SU-DHL-6 (cell line): ENCODE results near the gene TRIM63.
A peak's percentile ranks its signal among the peaks of the same experiment; 100 is the strongest.

Source experiments
- H2AFZ ChIP-seq: fragments of 200-600 bp; sonication (generic); 2 replicates; pipeline ENCODE4 v1.6.1; 2014; ENCODE audit warnings: low read depth, mild to moderate bottlenecking, moderate library complexity, mixed read lengths, antibody characterized with exemption, low read length; ENCODE audit not compliant: severe bottlenecking
- H3F3A ChIP-seq: fragments of 200-600 bp; shearing (Covaris generic); 2 replicates; pipeline ENCODE4 v1.6.0; 2016; ENCODE audit warnings: antibody characterized with exemption, mild to moderate bottlenecking; ENCODE audit not compliant: insufficient read depth
- H3K27ac ChIP-seq: fragments of 200-600 bp; sonication (generic); 2 replicates; pipeline ENCODE4 v1.5.1; 2016; ENCODE audit warnings: low read depth, mild to moderate bottlenecking, low read length, moderate library complexity, mixed read lengths
- H3K27me3 ChIP-seq: fragments of 200-600 bp; sonication (generic), shearing (Covaris generic); 2 replicates; pipeline ENCODE4 v1.6.0; 2014; ENCODE audit warnings: mild to moderate bottlenecking, low read length
- H3K36me3 ChIP-seq: fragments of 200-600 bp; sonication (generic); 2 replicates; pipeline ENCODE4 v1.6.1; 2014; ENCODE audit warnings: mild to moderate bottlenecking, low read length, mixed read lengths
- H3K4me2 ChIP-seq: fragments of 300-600, 200-600 bp; shearing (Covaris generic), sonication (generic); 2 replicates; pipeline ENCODE4 v1.6.0; 2014; ENCODE audit warnings: low read length, low read depth, mild to moderate bottlenecking; ENCODE audit not compliant: poor library complexity, severe bottlenecking
- H3K4me3 ChIP-seq: fragments of 200-600 bp; sonication (generic); 2 replicates; pipeline ENCODE4 v1.5.1; 2014; ENCODE audit warnings: antibody characterized with exemption, low read length, mild to moderate bottlenecking, mixed read lengths; ENCODE audit not compliant: insufficient read depth, poor library complexity, severe bottlenecking
- H3K79me2 ChIP-seq: fragments of 200-600 bp; sonication (generic); 2 replicates; pipeline ENCODE4 v1.6.1; 2014; ENCODE audit warnings: mild to moderate bottlenecking, low read length, moderate library complexity; ENCODE audit not compliant: insufficient read depth
- H3K9ac ChIP-seq: fragments of 200-600 bp; sonication (generic); 2 replicates; pipeline ENCODE4 v1.7.0; 2014; ENCODE audit warnings: mild to moderate bottlenecking, low read length
- H3K9me2 ChIP-seq: fragments of 200-600 bp; sonication (generic); replicated peaks from 2 replicates; pipeline ENCODE4 v1.6.1; 2014; ENCODE audit warnings: low read length; ENCODE audit not compliant: insufficient read depth
- H3K9me3 ChIP-seq: fragments of 200-600 bp; sonication (generic); 2 replicates; pipeline ENCODE4 v1.6.1; 2014; ENCODE audit warnings: low read length, mixed read lengths; ENCODE audit not compliant: insufficient read depth
- H4K20me1 ChIP-seq: fragments of 200-600 bp; sonication (generic); 2 replicates; pipeline ENCODE4 v1.6.1; 2014; ENCODE audit warnings: low read depth, mild to moderate bottlenecking, antibody characterized with exemption, low read length, moderate library complexity, mixed read lengths
- CTCF ChIP-seq: fragments of 200-600 bp; sonication (generic); IDR thresholded peaks from one replicate; pipeline ENCODE4 v1.5.1; 2017; ENCODE audit warnings: antibody characterized with exemption, mild to moderate bottlenecking, low read length, moderate library complexity; ENCODE audit not compliant: insufficient read depth, poor library complexity, severe bottlenecking
- EZH2phosphoT487 ChIP-seq: fragments of 200-600 bp; sonication (generic), shearing (Covaris generic); conservative IDR thresholded peaks from 2 replicates; pipeline ENCODE4 v1.6.1; 2018; ENCODE audit warnings: mild to moderate bottlenecking, antibody characterized with exemption, low read length, moderate library complexity, mixed read lengths

TRIM63 gene

GRCh38 chr1:26036756-26037281, 30.6 kb downstream of the TRIM63 start:
- Histone ChIP-seq H3K36me3 (no peaks in the 10 kb centered on the region), H3K79me2 (no peaks in the 10 kb centered on the region), H3K9me2 (no peaks in the 10 kb centered on the region), H3K9ac (no peak overlapping the region), H2AFZ (no peak overlapping the region), H3K4me2 (no peak overlapping the region), H4K20me1 (no peaks in the 10 kb centered on the region), H3F3A (no peaks in the 10 kb centered on the region), H3K27ac (no peak overlapping the region), H3K9me3 (no peaks in the 10 kb centered on the region), H3K4me3 (no peak overlapping the region), H3K27me3 (no peaks in the 10 kb centered on the region)
- TF ChIP-seq CTCF (no peak), EZH2phosphoT487 (no peak)

GRCh38 chr1:26035959-26036755, 31.3 kb downstream of the TRIM63 start:
- Histone ChIP-seq H3K36me3 (no peaks in the 10 kb centered on the region), H3K27me3 (no peaks in the 10 kb centered on the region), H3K9me3 (no peaks in the 10 kb centered on the region), H3F3A (no peaks in the 10 kb centered on the region), H3K9ac (peak overlapping the region; percentile 77), H3K79me2 (no peaks in the 10 kb centered on the region), H3K27ac (peak overlapping the region; percentile 67; the same call in 1 of the 2 replicates), H3K4me3 (peak overlapping the region; percentile 90), H2AFZ (peak overlapping the region; percentile 97), H3K9me2 (no peaks in the 10 kb centered on the region), H4K20me1 (no peaks in the 10 kb centered on the region), H3K4me2 (peak overlapping the region; percentile 85)
- TF ChIP-seq EZH2phosphoT487 (no peak), CTCF (peak; percentile 93)

GRCh38 chr1:26035203-26035958, 32.0 kb downstream of the TRIM63 start:
- Histone ChIP-seq H3K4me3 (peak overlapping the region; percentile 90), H2AFZ (peak overlapping the region; percentile 97), H3K36me3 (no peaks in the 10 kb centered on the region), H3K9ac (peak overlapping the region; percentile 77), H3K4me2 (peak overlapping the region; percentile 85), H3K27me3 (no peaks in the 10 kb centered on the region), H3K27ac (peak overlapping the region; percentile 67), H3F3A (no peaks in the 10 kb centered on the region), H4K20me1 (no peaks in the 10 kb centered on the region), H3K9me3 (no peaks in the 10 kb centered on the region), H3K79me2 (no peaks in the 10 kb centered on the region), H3K9me2 (no peaks in the 10 kb centered on the region)
- no peak for TF ChIP-seq EZH2phosphoT487
- no peak for TF ChIP-seq CTCF
